Mucosa of rectum (tissue), 2 donors: ENCODE results near the gene CRTC3.
"Not testable (repeated sequence)": the region's sequence is repeated elsewhere in the genome, so short reads cannot be mapped to it uniquely, and the experiment has no call there.

Experiments used
- H3K27ac ChIP-seq, 2 donors: one replicate each; pipeline ENCODE4 v1.7.0; 2013; ENCODE audit warnings: inconsistent platforms in 2 of 2, low read depth in 2 of 2, low read length in 2 of 2
- H3K27me3 ChIP-seq, 2 donors: one replicate each; pipeline ENCODE4 v1.7.0; 2013; ENCODE audit warnings: low read length in 2 of 2; ENCODE audit not compliant: control insufficient read depth in 2 of 2, insufficient read depth in 2 of 2
- H3K36me3 ChIP-seq, 2 donors: one replicate each; pipeline ENCODE4 v1.7.0; 2013; ENCODE audit warnings: low read length in 2 of 2; ENCODE audit not compliant: control insufficient read depth in 2 of 2, insufficient read depth in 2 of 2
- H3K4me1 ChIP-seq, 2 donors: one replicate each; pipeline ENCODE4 v1.7.0; 2013; ENCODE audit warnings: low read length in 2 of 2, mild to moderate bottlenecking in 1 of 2; ENCODE audit not compliant: control insufficient read depth in 2 of 2, insufficient read depth in 2 of 2
- H3K4me3 ChIP-seq, 2 donors: one replicate each; pipeline ENCODE4 v1.7.0; 2013; ENCODE audit warnings: low read length in 2 of 2
- H3K9ac ChIP-seq, 2 donors: one replicate each; pipeline ENCODE4 v1.7.0; 2013; ENCODE audit warnings: low read length in 2 of 2, low read depth in 1 of 2, mild to moderate bottlenecking in 1 of 2
- H3K9me3 ChIP-seq, 2 donors: one replicate each; pipeline ENCODE4 v1.7.0; 2013; ENCODE audit warnings: low read length in 2 of 2; ENCODE audit not compliant: control insufficient read depth in 2 of 2
- donor health status: healthy.
- donor health status: Normal muscosa, but diverticular disease.

Gene CRTC3

DNA sequence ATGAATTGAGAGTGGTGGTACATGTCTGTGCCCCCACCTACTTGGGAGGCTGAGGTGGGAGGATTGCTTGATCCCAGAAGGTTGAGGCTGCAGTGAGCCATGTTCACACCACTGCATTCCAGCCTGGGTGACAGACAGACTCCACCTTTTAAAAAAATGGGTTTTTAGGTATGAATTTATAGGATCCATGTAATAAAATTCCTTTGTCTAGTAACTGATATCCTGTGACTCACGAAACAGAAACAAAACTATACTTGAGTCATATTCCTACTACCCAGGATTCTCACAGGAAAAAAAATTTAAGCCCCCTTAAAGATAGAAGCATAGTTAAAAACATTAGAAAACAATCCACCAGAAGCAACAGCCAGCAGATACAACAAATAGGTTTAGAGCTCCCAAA is 10.0 kb upstream of the CRTC3 start:
- Histone ChIP-seq H3K9ac (no peak overlapping the region), H3K27ac (no peak overlapping the region), H3K36me3 (no peaks in the 10 kb centered on the region), H3K4me3 (no peak overlapping the region), H3K9me3 (no peaks in the 10 kb centered on the region), H3K4me1 (no peaks in the 10 kb centered on the region), H3K27me3 (no peaks in the 10 kb centered on the region)

DNA sequence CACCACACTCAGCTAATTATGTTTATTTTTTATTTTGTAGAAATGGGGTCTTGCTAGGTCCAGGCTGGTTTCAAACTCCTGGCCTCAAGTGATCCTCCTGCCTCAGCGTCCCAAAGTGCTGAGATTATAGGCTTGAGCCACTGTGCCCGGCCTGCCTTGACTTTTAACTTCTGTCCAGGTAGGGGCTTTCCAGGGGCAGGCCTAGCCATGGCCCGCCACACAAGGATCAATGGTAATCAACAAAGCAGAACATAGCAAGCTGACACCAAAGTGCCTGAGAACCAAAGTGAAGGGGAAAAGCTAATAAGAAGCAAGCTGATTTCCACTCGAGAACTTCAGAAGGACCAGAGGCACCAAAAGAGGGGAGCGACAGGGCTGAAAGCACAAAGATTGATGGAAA is 9.4 kb upstream of the CRTC3 start:
- no peak overlapping the region for H3K9ac ChIP-seq
- H3K9me3 ChIP-seq = no peaks in the 10 kb centered on the region
- no peaks in the 10 kb centered on the region for H3K27me3 ChIP-seq
- no peak overlapping the region for H3K27ac ChIP-seq
- H3K4me3 ChIP-seq = no peak overlapping the region
- H3K36me3 ChIP-seq = no peaks in the 10 kb centered on the region
- no peaks in the 10 kb centered on the region for H3K4me1 ChIP-seq

DNA sequence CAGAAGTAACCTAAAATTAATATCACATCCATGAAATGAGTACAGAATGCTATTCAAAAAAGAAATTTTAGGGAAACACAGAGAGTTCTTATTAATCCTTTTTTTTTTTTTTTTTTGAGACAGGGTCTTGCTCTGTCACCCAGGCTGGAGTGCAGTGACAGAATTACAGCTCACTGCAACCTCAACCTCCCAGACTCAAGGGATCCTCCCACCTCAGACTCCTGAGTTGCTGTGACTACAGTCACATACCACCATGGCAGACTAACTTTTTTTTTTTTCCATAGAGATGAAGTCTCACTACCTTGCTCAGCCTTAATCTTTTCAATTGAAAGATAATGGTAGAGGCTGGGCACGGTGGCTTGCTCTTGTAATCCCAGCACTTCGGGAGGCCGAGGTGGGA is 6.3 kb upstream of the CRTC3 start:
- H3K27ac ChIP-seq = no peak overlapping the region

DNA sequence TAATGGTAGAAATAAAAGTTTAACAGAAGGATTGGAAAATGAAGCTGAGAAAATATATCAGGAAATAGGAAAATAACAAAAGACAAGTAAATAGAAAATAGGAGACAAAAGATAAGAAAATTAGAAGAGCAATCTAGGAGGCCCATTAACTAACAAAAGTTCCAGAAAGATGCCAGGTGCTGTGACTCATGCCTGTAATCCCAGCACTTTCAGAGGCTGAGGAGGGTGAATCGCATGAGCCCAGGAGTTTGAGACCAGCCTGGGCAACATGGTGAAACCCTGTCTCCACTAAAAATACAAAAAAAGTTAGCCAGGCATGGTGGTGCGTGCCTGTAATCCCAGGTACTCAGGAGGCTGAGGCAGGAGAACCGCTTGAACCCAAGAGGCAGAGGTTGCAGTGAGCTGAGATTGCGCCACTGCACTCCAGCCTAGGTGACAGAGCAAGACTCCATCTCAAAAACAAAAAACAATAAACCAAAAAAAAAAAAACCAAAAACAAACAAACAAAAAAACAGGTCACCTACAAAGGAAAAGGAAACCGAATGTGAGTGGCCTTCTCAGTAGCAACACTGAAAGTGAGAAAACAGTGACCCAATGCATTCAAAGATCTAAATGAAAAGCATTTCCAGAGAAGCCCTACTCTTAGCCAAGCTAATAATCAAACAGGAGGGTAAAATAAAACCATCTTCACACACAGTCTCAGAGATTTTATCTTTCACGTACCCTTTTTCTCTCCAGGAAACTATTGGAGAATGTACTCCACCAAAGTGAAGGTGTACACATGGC is 5.5 kb upstream of the CRTC3 start:
- H3K36me3 ChIP-seq, H3K9ac ChIP-seq, H3K9me3 ChIP-seq, H3K4me1 ChIP-seq, H3K4me3 ChIP-seq, H3K27me3 ChIP-seq, H3K27ac ChIP-seq: not testable (repeated sequence)

More for the DNA sequence above, 6.3 kb upstream of the CRTC3 start:
- Histone ChIP-seq H3K27me3 (no peaks in the 10 kb centered on the region), H3K36me3 (no peaks in the 10 kb centered on the region), H3K9me3 (no peaks in the 10 kb centered on the region), H3K9ac (no peak overlapping the region), H3K4me3 (no peak overlapping the region), H3K4me1 (no peaks in the 10 kb centered on the region)

DNA sequence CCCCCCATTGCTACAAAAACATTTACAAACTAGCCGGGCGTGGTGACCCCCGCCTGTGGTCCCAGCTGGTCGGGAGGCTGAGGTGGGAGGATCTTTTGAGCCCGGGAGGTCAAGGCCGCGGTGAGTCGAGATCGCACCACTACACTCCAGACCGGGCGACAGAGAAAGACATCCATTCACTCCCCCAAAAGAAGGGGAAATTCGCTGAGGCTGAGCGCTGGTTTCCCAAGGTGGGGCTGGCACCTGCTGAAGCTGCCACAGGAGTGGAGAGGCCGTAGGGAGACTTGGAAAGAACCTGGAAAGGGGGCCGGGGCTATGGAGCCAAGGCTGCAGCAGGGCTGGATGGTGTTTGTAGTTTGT is 732 bp upstream of the CRTC3 start:
- peak overlapping the region; percentile 77 to 84 for H3K9ac ChIP-seq
- no peaks in the 10 kb centered on the region for H3K36me3 ChIP-seq
- peak overlapping the region; percentile 72 to 79 for H3K4me3 ChIP-seq
- no peaks in the 10 kb centered on the region for H3K9me3 ChIP-seq
- H3K4me1 ChIP-seq = peaks cover 9 to 11% of the 10 kb centered on the region in 2 donors
- peak overlapping the region; percentile 71 to 77 for H3K27ac ChIP-seq
- H3K27me3 ChIP-seq = no peaks in the 10 kb centered on the region

DNA sequence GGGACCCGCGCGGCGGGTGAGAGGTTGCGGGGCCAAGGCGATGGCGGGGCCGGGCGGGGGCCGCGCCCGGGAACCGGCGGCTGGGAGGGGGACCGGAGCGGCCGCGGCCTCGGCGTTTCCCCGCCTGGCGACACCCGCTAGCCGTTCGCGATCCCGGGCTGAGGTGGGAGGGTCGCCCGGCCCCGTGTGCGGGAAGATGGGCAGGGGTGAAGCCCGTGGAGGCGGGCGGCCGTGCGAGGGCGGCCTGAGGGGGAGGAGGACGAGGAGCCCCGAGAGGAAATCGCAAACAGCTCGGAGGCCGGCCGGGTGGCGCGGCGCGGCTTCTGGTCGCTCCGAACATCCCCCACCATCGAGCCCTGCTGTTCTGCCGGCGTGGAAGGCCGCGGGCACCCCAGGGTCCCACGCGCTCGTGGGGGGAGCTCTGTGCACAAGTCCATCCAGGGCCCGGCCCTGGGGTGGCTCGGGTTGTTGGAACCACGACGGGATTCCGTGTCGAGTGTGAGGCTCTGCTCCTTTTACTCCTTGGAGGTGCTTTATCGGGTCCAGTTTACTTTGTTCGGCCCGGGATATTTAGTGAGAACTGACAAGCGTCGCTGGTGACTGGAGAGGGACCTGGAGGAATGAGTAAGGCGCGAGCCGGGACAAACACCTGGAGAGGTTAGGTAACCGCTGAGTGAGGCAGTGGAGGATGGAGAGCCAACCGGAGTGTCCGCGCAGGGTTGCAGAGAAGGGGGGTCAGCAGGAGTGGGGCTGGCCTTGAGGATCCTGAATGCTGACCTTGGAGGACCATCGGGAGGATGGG is 728 bp downstream of the CRTC3 start:
- H3K27me3 ChIP-seq = no peaks in the 10 kb centered on the region
- peak overlapping the region; percentile 52 to 84 for H3K9ac ChIP-seq
- no peaks in the 10 kb centered on the region for H3K9me3 ChIP-seq
- H3K27ac ChIP-seq = peak overlapping the region; percentile 70 to 77
- no peaks in the 10 kb centered on the region for H3K36me3 ChIP-seq
- peak overlapping the region; percentile 75 to 79 for H3K4me3 ChIP-seq
- H3K4me1 ChIP-seq = peaks cover 9 to 11% of the 10 kb centered on the region in 2 donors

DNA sequence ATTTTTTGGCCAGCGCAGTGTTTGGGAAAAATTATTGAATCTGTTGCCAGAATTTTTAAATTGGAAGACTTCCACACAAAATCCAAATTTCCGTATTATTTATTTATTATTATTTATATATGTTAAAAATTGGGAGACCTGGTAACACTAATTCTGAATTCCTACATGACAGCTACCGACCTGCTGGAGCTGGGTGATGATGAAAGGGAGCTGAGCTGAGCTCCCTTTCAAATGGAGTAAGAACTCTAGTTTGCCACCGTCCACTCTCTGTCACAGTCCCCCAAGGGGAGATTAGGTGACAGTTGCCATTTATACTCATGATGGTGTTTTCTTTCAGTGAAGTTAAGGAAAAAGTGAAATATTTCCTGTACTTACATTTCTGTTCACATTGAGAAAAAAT is 1.4 kb downstream of the CRTC3 start:
- Histone ChIP-seq H3K9ac (no peak overlapping the region), H3K36me3 (no peaks in the 10 kb centered on the region), H3K4me3 (peak overlapping the region; percentile 75 to 79), H3K27me3 (no peaks in the 10 kb centered on the region), H3K27ac (no peak overlapping the region), H3K9me3 (no peaks in the 10 kb centered on the region), H3K4me1 (peaks cover 9 to 11% of the 10 kb centered on the region in 2 donors)

DNA sequence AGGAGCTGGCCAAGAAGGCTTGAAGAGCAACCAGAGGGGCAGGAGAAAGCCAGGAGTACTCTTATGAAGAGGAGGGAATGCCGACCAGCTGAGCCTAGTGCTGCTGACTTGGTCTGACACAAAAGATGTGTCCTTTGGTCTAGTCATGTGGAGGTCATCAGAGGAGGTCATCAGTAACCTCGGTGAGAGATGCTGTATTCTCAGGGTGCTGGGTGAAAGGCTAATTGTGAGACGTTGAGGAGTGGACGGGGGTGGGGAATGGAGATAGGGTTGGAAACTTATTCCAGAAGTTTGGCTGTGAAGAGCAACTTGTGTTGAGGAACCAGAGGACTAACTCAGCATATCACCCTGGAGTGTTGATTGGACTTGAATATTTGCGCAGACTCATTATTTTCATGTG is 5.5 kb downstream of the CRTC3 start:
- Histone ChIP-seq H3K9me3 (no peaks in the 10 kb centered on the region), H3K27ac (no peak overlapping the region), H3K9ac (no peak overlapping the region), H3K4me1 (peaks cover 4 to 7% of the 10 kb centered on the region in 2 donors), H3K36me3 (peaks cover 0 to 3% of the 10 kb centered on the region in 2 donors), H3K4me3 (no peak overlapping the region), H3K27me3 (no peaks in the 10 kb centered on the region)

DNA sequence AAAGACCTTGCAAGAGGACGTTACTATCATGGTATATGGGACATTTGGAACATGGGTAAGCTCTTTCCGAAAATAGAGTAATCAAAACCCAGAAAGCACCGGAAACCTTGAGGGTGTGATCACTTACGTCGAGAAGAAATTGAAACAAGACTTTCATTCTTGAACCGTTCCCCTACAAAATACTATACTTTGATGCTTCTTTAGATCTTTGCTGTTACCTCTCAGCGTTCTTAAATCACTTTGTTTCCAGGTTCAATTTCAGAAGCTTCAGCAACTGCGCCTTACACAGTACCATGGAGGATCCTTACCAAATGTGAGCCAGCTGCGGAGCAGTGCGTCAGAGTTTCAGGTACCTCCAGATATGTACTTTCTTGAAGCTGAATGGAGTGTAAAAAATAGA is 10.1 kb downstream of the CRTC3 start:
- Histone ChIP-seq H3K27me3 (no peaks in the 10 kb centered on the region), H3K27ac (no peak overlapping the region), H3K9me3 (no peaks in the 10 kb centered on the region), H3K36me3 (peaks cover 3 to 6% of the 10 kb centered on the region in 2 donors), H3K4me1 (no peaks in the 10 kb centered on the region), H3K4me3 (no peak overlapping the region), H3K9ac (no peak overlapping the region)

DNA sequence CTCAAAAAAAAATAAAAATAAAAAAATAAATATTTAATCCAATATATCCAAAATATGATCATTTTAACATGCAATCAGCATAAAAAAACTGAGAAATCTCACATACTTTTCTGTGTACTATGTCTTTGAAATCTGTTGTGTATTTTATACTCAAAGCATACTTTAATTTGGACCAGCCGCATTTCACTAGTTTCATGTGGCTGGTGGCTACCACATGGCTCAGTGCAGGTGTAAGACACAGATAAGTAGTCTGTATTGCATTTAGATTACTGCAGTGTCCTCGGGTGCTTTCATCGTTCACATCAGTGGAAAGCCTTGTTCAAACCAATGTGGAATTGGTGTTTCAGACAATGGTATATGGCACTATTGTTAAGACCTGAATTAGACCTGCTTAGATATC is 11.0 kb downstream of the CRTC3 start:
- H3K27ac ChIP-seq = no peak overlapping the region
- no peak overlapping the region for H3K9ac ChIP-seq
- peaks cover 3 to 6% of the 10 kb centered on the region in 2 donors for H3K36me3 ChIP-seq
- H3K27me3 ChIP-seq = no peaks in the 10 kb centered on the region
- no peak overlapping the region for H3K4me3 ChIP-seq
- H3K9me3 ChIP-seq = no peaks in the 10 kb centered on the region
- no peaks in the 10 kb centered on the region for H3K4me1 ChIP-seq
